Measurements from ENCODE around the gene FLOT1. TPM values are rescaled to one million over a fixed set of nuclear protein-coding genes. Genes with fewer than 3 reads are reported as not detected.
"Not testable (repeated sequence)": the region's sequence is repeated elsewhere in the genome, so short reads cannot be mapped to it uniquely, and the experiment has no call there.

The FLOT1 gene
- total RNA-seq, 2 experiments from 2014 or later: 261 to 271 TPM

DNA sequence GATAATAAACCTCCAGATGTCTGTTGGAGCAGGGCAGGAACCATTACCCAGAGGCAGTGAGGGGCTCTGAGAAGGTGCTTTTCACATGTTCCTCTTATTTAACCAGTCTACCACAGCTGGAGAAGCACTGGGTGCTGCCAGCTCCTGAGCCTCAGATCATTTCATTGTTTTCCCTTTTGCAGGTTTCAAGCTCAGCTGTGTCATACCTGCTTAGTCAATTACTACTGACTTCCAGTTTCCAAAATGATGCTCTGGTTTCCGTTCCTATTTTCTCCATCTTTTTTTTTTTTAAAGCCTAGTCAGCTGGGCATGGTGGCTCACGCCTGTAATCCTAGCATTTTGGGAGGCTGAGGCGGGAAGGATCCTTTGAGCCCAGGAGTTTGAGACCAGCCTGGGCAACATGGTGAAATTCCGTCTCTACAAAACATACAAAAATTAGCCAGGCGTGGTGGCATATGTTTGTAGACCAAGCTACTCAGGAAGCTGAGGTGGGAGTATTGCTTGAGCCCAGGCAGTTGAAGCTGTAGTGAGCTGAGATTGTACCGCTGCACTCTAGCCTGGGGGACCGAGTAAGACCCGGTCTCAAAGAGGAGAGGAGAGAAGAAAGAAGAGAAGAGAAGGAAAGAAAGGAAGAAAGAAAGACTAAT, 6.7 kb downstream of the FLOT1 start:
- POLR2A ChIA-PET: interaction anchor here (0.6 to 3.9 kb wide), 13 partner anchors 8 to 217 kb away, joined by 3 to 26 read pairs (median 6); partner anchors contain the start of genes MRPS18B and TUBB
- Mint-ChIP-seq H3K9me3 (no peaks in the 10 kb centered on the region), H3K27me3 (no peaks in the 10 kb centered on the region), H3K4me3 (peak overlapping the region; percentile 88), H3K4me1 (peaks cover 67% of the 10 kb centered on the region), H3K36me3 (peaks cover 66% of the 10 kb centered on the region), H3K27ac (peak overlapping the region; percentile 95)
- ATAC-seq (ENCODE audit: low read depth): no peak
- DNase-seq: no peak

GRCh38 chr6:30732237-30732943, 10.1 kb downstream of the FLOT1 start:
- Mint-ChIP-seq H3K27me3 (no peaks in the 10 kb centered on the region), H3K27ac (peak overlapping the region; percentile 54), H3K9me3 (no peaks in the 10 kb centered on the region), H3K4me3 (peak overlapping the region; percentile 53), H3K4me1 (peaks cover 54% of the 10 kb centered on the region), H3K36me3 (peaks cover 52% of the 10 kb centered on the region)
- POLR2A ChIA-PET: interaction anchor here (1.1 to 4.4 kb wide), 5 partner anchors 10 to 119 kb away, joined by 4 to 74 read pairs (median 11); partner anchors contain the start of gene FLOT1
- ATAC-seq (ENCODE audit: low read depth) (no peak), DNase-seq (no peak)

GRCh38 chr6:30730601-30731435, 11.7 kb downstream of the FLOT1 start:
- Mint-ChIP-seq H3K9me3 (no peaks in the 10 kb centered on the region), H3K27me3 (no peaks in the 10 kb centered on the region), H3K27ac (peak overlapping the region; percentile 70), H3K36me3 (peaks cover 42% of the 10 kb centered on the region), H3K4me3 (peak overlapping the region; percentile 54), H3K4me1 (peaks cover 43% of the 10 kb centered on the region)
- DNase-seq (peak; percentile 87), ATAC-seq (ENCODE audit: low read depth) (peak; percentile 90)
- POLR2A ChIA-PET: interaction anchor here (0.5 to 4.4 kb wide), 28 partner anchors 9 to 357 kb away, joined by 3 to 74 read pairs (median 4); partner anchors contain the start of genes ATAT1, DHX16, FLOT1 and MDC1

- H3K4me3 Mint-ChIP-seq: no peak overlapping the region
These were observed 14.4 kb downstream of the FLOT1 start for GRCh38 chr6:30727920-30728553.

GRCh38 chr6:30726506-30727413, 15.7 kb downstream of the FLOT1 start:
- Mint-ChIP-seq H3K4me1 (peaks cover 50% of the 10 kb centered on the region), H3K27me3 (no peaks in the 10 kb centered on the region), H3K27ac (peak overlapping the region; percentile 64), H3K9me3 (no peaks in the 10 kb centered on the region), H3K36me3 (peaks cover 58% of the 10 kb centered on the region), H3K4me3 (no peak overlapping the region)
- DNase-seq (no peak), ATAC-seq (ENCODE audit: low read depth) (no peak)
- POLR2A ChIA-PET: interaction anchor here (0.6 to 11.0 kb wide), 10 partner anchors 11 to 243 kb away, joined by 3 to 512 read pairs (median 3); partner anchors contain the start of gene DHX16

More at GRCh38 chr6:30727920-30728553, 14.4 kb downstream of the FLOT1 start:
- Mint-ChIP-seq H3K36me3 (peaks cover 51% of the 10 kb centered on the region), H3K4me1 (peaks cover 55% of the 10 kb centered on the region), H3K27ac (peak overlapping the region; percentile 69), H3K27me3 (no peaks in the 10 kb centered on the region), H3K9me3 (no peaks in the 10 kb centered on the region)
- ATAC-seq (ENCODE audit: low read depth) (no peak), DNase-seq (no peak)
- POLR2A ChIA-PET: interaction anchor here (1.0 to 4.4 kb wide), 5 partner anchors 9 to 185 kb away, joined by 3 to 74 read pairs (median 4); no protein-coding TSS in a partner anchor

DNA sequence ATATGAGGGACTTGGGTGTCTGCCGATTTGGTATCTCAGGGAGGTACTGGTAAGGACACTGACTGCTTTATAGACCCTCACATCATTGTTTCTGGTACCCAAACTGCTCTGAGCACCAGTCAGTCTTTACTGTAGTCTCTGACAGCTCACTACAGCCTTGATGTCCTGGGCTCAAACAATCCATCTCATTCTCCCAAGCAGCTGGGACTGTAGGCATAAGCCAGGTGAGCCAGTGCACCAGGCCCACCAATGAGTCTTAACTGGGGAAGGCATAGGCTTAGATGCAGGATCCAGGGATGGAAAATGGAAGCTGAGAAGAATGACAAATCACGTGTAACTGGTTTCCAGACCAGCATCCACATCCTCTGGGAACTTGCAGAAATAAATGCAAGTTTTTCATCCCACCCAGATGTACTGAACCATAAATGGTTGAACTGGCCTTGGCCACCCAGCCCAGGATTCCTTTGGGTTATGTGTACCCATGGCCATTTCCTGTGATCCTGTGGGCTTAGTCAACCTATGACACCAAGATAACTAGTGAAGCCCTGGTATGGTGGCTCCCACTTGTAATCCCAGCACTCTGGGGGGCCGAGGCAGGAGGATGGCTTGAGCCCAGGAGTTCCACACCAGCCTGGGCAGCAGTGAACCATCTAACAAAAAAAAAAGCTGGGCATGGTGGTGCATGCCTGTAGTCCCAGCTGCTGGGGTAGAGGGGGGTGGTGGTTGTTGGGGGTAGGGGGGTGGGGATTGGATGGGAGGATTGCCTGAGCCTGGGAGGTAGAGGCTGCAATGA, 16.6 kb downstream of the FLOT1 start:
- no peaks in the 10 kb centered on the region for H3K9me3 Mint-ChIP-seq
- ATAC-seq (ENCODE audit: low read depth): no peak
- H3K36me3 Mint-ChIP-seq: peaks cover 61% of the 10 kb centered on the region
- peak overlapping the region; percentile 76 for H3K27ac Mint-ChIP-seq
- H3K4me3 Mint-ChIP-seq: peak overlapping the region; percentile 25
- H3K4me1 Mint-ChIP-seq: peaks cover 45% of the 10 kb centered on the region
- POLR2A ChIA-PET: interaction anchor here (0.6 to 11.0 kb wide), 9 partner anchors 8 to 242 kb away, joined by 3 to 512 read pairs (median 3); partner anchors contain the start of gene DHX16
- H3K27me3 Mint-ChIP-seq: no peaks in the 10 kb centered on the region
- peak; percentile 46 for DNase-seq

DNA sequence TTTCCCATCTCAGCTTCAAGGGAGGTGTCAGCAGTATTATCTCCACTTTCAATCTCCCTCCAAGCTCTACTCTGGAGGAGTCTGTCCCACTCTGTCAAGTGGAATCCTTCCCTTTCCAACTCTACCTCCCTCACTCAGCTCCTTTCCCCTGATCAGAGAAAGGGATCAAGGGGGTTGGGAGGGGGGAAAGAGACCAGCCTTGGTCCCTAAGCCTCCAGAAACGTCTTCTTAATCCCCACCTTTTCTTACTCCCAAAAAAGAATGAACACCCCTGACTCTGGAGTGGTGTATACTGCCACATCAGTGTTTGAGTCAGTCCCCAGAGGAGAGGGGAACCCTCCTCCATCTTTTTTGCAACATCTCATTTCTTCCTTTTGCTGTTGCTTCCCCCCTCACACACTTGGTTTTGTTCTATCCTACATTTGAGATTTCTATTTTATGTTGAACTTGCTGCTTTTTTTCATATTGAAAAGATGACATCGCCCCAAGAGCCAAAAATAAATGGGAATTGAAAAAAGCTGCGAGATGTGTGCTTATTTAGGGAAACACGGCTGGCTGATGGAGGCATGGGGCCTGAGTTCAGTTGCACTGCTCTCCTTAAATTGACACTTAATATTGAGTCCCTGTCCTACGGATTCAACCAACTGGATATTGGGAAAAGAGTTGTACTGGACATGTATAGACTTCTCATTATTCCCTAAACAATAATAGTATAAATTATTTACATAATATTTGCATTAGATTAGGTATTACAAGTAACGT, 17.4 kb downstream of the FLOT1 start:
- DNase-seq: no peak
- POLR2A ChIA-PET: interaction anchor here (0.9 to 11.0 kb wide), 7 partner anchors 9 to 112 kb away, joined by 3 to 512 read pairs (median 4); partner anchors contain the start of gene DHX16

GRCh38 chr6:30723843-30724741, 18.4 kb downstream of the FLOT1 start:
- Mint-ChIP-seq H3K4me3 (peak overlapping the region; percentile 91), H3K36me3 (peaks cover 60% of the 10 kb centered on the region), H3K4me1 (peaks cover 40% of the 10 kb centered on the region), H3K27ac (peak overlapping the region; percentile 57)
- DNase-seq; H3K9me3 Mint-ChIP-seq; H3K27me3 Mint-ChIP-seq; ATAC-seq (ENCODE audit: low read depth): not testable (repeated sequence)
- POLR2A ChIA-PET: interaction anchor here (0.9 to 11.0 kb wide), 8 partner anchors 10 to 111 kb away, joined by 3 to 512 read pairs (median 4); partner anchors contain the start of gene DHX16

More for the DNA sequence above, 17.4 kb downstream of the FLOT1 start:
- Mint-ChIP-seq H3K27me3 (no peaks in the 10 kb centered on the region), H3K4me1 (peaks cover 38% of the 10 kb centered on the region), H3K9me3 (no peaks in the 10 kb centered on the region), H3K4me3 (peak overlapping the region; percentile 91), H3K36me3 (peaks cover 61% of the 10 kb centered on the region), H3K27ac (peak overlapping the region; percentile 42)
- no peak for ATAC-seq (ENCODE audit: low read depth)

DNA sequence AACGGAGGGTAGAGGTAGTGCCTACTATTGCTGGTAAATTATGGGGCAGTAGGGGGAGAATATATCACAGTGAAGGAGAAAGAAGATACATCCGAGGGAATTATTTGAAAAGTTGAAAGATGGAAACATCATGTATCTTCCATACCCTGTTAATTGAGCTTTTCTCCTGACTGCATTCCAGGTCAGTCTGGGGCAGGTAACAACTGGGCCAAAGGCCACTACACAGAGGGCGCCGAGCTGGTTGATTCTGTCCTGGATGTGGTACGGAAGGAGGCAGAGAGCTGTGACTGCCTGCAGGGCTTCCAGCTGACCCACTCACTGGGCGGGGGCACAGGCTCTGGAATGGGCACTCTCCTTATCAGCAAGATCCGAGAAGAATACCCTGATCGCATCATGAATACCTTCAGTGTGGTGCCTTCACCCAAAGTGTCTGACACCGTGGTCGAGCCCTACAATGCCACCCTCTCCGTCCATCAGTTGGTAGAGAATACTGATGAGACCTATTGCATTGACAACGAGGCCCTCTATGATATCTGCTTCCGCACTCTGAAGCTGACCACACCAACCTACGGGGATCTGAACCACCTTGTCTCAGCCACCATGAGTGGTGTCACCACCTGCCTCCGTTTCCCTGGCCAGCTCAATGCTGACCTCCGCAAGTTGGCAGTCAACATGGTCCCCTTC, 19.2 kb downstream of the FLOT1 start:
- ATAC-seq (ENCODE audit: low read depth); H3K27me3 Mint-ChIP-seq; DNase-seq; H3K9me3 Mint-ChIP-seq: not testable (repeated sequence)
- Mint-ChIP-seq H3K36me3 (peaks cover 60% of the 10 kb centered on the region), H3K4me1 (peaks cover 48% of the 10 kb centered on the region), H3K4me3 (peak overlapping the region; percentile 91), H3K27ac (peak overlapping the region; percentile 93)
- POLR2A ChIA-PET: interaction anchor here (0.7 to 11.0 kb wide), 8 partner anchors 7 to 108 kb away, joined by 3 to 512 read pairs (median 7); partner anchors contain the start of gene DHX16
